K562 (cell line): ENCODE data around the gene LRRK1. TPM values are rescaled to one million over a fixed set of nuclear protein-coding genes. Genes with fewer than 3 reads are reported as not detected.

ENCODE experiments used
- ATAC-seq: fragments of 200-7000 bp; cut with Tn5 transposase; 3 replicates; pipeline ENCODE4 v1.9.1; 2020; ENCODE audit warnings: moderate library complexity
- BruUV-seq: library from RNA; stranded (reverse); fragments of 400-500 nt; replicated peaks from 2 replicates; lab custom pipeline; 2021; lab: Mats Ljungman, UMichigan
- CTCF ChIA-PET: fragments of 300-600 bp; formaldehyde crosslinking; extraction: SDS; loops from one replicate; lab custom pipeline; 2021; ENCODE audit warnings: low intra/inter-chr PET ratio; lab: Yijun Ruan, JAX
- POLR2A ChIA-PET: fragments of 300-600, 350-650 bp; sonication (Branson Sonifier 250); formaldehyde crosslinking; extraction: SDS; loops from one replicate; lab custom pipeline; 2021; ENCODE audit warnings: antibody characterized with exemption, inconsistent platforms; lab: Yijun Ruan, JAX
- DNase-seq, 4 experiments: peaks; one replicate each; pipeline versions ENCODE4 v3.0.0 to v3.0.0-alpha.2; 2011 to 2018; ENCODE audit warnings: low spot score in 3 of 4, mixed read lengths in 3 of 4; ENCODE audit errors: extremely low read depth in 1 of 4
- FAIRE-seq: peaks from 2 replicates; lab custom pipeline; 2011; peaks lifted over from hg19 to GRCh38; lab: Jason Lieb, UNC
- H2AFZ ChIP-seq: 2 replicates; pipeline ENCODE4 v1.6.0; 2011; ENCODE audit warnings: low read depth, low read length, control low read depth, inconsistent platforms
- H3K27ac ChIP-seq: fragments of 200-600 bp; 3 replicates; pipeline ENCODE4 v1.8.0; 2011; ENCODE audit warnings: low read depth, mild to moderate bottlenecking, control low read depth, inconsistent platforms, low read length, moderate library complexity, mixed read lengths; ENCODE audit errors: extremely low read depth
- H3K27me3 ChIP-seq, 2 experiments: fragments of 300-600 bp in 1 of 2; 2 replicates in 1 of 2; 3 replicates in 1 of 2; pipeline versions ENCODE4 v1.6.0 to v1.8.0; 2011; ENCODE audit warnings: inconsistent platforms in 2 of 2, low read length in 2 of 2, mild to moderate bottlenecking in 1 of 2, mixed read lengths in 1 of 2, moderate library complexity in 1 of 2; ENCODE audit not compliant: control insufficient read depth in 2 of 2, insufficient read depth in 2 of 2
- H3K36me3 ChIP-seq: fragments of 300-600 bp; 3 replicates; pipeline ENCODE4 v1.8.0; 2011; ENCODE audit warnings: mild to moderate bottlenecking, low read length, inconsistent platforms; ENCODE audit not compliant: control insufficient read depth, insufficient read depth
- H3K4me1 ChIP-seq, 2 experiments: fragments of 200-600 bp in 1 of 2; replicated peaks in 1 of 2; 2 replicates in 1 of 2; 3 replicates in 1 of 2; pipeline versions ENCODE4 v1.5.1 to v1.8.0; 2011; ENCODE audit warnings: inconsistent platforms in 2 of 2, low read length in 2 of 2, mild to moderate bottlenecking in 1 of 2, mixed read lengths in 1 of 2, moderate library complexity in 1 of 2; ENCODE audit not compliant: control insufficient read depth in 2 of 2, insufficient read depth in 2 of 2
- H3K4me2 ChIP-seq: 2 replicates; pipeline ENCODE4 v1.6.1; 2011; ENCODE audit warnings: low read length, control low read depth, inconsistent platforms, mixed read lengths; ENCODE audit not compliant: insufficient read depth
- H3K4me3 ChIP-seq: fragments of 200-600 bp; sonication (generic), shearing (Covaris generic); 2 replicates; pipeline ENCODE4 v1.5.1; 2016; ENCODE audit warnings: control low read depth, inconsistent platforms
- H3K79me2 ChIP-seq: fragments of 200-600 bp; 3 replicates; pipeline ENCODE4 v1.8.0; 2011; ENCODE audit warnings: low read length, inconsistent platforms; ENCODE audit not compliant: control insufficient read depth, insufficient read depth
- H3K9ac ChIP-seq, 2 experiments: 2 replicates each; pipeline versions ENCODE4 v1.6.0 to v1.6.1; 2011; ENCODE audit warnings: low read depth in 2 of 2, low read length in 2 of 2, control low read depth in 1 of 2, inconsistent platforms in 1 of 2, mild to moderate bottlenecking in 1 of 2, mixed read lengths in 1 of 2; ENCODE audit not compliant: insufficient read depth in 1 of 2
- H3K9me1 ChIP-seq: one replicate; pipeline ENCODE4 v1.6.0; 2011; ENCODE audit warnings: inconsistent platforms, mild to moderate bottlenecking, low read length, moderate library complexity; ENCODE audit not compliant: control insufficient read depth, insufficient read depth
- H3K9me3 ChIP-seq: replicated peaks from 2 replicates; pipeline ENCODE4 v1.5.1; 2011; ENCODE audit warnings: low read depth, low read length, inconsistent platforms; ENCODE audit not compliant: control insufficient read depth, insufficient read depth
- H4K20me1 ChIP-seq: replicated peaks from 2 replicates; pipeline ENCODE4 v1.6.1; 2011; ENCODE audit warnings: low read length, inconsistent platforms, mixed read lengths; ENCODE audit not compliant: control insufficient read depth, insufficient read depth
- BRF1 ChIP-seq: IDR thresholded peaks from 3 replicates; pipeline ENCODE4 v1.6.1; 2011; ENCODE audit warnings: borderline replicate concordance, mild to moderate bottlenecking; ENCODE audit not compliant: insufficient read length; ENCODE audit errors: extremely low read depth
- DLX4 ChIP-seq: fragments of 250-450 bp; sonication (Bioruptor Pico); IDR thresholded peaks from 2 replicates; pipeline ENCODE4 v1.6.1; 2021; ENCODE audit warnings: mild to moderate bottlenecking
- EP400 ChIP-seq: fragments of 450-650 bp; IDR thresholded peaks from 2 replicates; pipeline ENCODE4 v1.6.1; 2017; ENCODE audit warnings: antibody characterized with exemption, mild to moderate bottlenecking, moderate library complexity
- ESRRB ChIP-seq: fragments of 250-450 bp; sonication (Bioruptor Pico); IDR thresholded peaks from 2 replicates; pipeline ENCODE4 v1.5.0; 2020; ENCODE audit warnings: mild to moderate bottlenecking, moderate library complexity, borderline replicate concordance
- FIP1L1 ChIP-seq: fragments of 200-400 bp; formaldehyde crosslinking; IDR thresholded peaks from 2 replicates; pipeline ENCODE4 v1.6.1; 2018; ENCODE audit warnings: mild to moderate bottlenecking, low read depth, low read length; ENCODE audit not compliant: poor library complexity, severe bottlenecking
- MCM7 ChIP-seq, 2 experiments: fragments of 450-650 bp; IDR thresholded peaks; 2 replicates each; pipeline ENCODE4 v1.6.1; 2016 to 2018
- MNT ChIP-seq, 2 experiments: fragments of 450-650 bp; conservative IDR thresholded peaks; 2 replicates each; pipeline ENCODE4 v1.6.1; 2017; ENCODE audit warnings: mild to moderate bottlenecking in 2 of 2, moderate library complexity in 2 of 2
- MTA3 ChIP-seq: fragments of 450-650 bp; formaldehyde crosslinking; IDR thresholded peaks from 2 replicates; pipeline ENCODE4 v1.6.1; 2017; ENCODE audit warnings: mild to moderate bottlenecking, borderline replicate concordance
- NFXL1 ChIP-seq: fragments of 450-650 bp; formaldehyde crosslinking; IDR thresholded peaks from 2 replicates; pipeline ENCODE4 v1.4.0; 2021; ENCODE audit warnings: mild to moderate bottlenecking
- SIRT6 ChIP-seq: IDR thresholded peaks from one replicate; pipeline ENCODE4 v1.6.1; 2012; ENCODE audit warnings: low read depth, mild to moderate bottlenecking, control low read depth, inconsistent platforms, low read length, moderate library complexity
- SMARCA5 ChIP-seq: fragments of 450-650 bp; IDR thresholded peaks from 2 replicates; pipeline ENCODE4 v1.6.1; 2016
- STAT5B ChIP-seq: fragments of 250-450 bp; sonication (Bioruptor Pico); IDR thresholded peaks from 2 replicates; pipeline ENCODE4 v1.8.0; 2021; ENCODE audit warnings: mild to moderate bottlenecking, inconsistent platforms
- TSC22D4 ChIP-seq: fragments of 450-650 bp; IDR thresholded peaks from 2 replicates; pipeline ENCODE4 v1.6.1; 2016; ENCODE audit warnings: missing genetic modification characterization, missing biosample characterization, control low read depth
- ZKSCAN1 ChIP-seq: fragments of 150-350 bp; IDR thresholded peaks from 2 replicates; pipeline ENCODE4 v1.6.1; 2016; ENCODE audit warnings: low read depth, low read length
- ZNF354B ChIP-seq: fragments of 250-450 bp; sonication (Bioruptor Pico); IDR thresholded peaks from 2 replicates; pipeline ENCODE4 v1.4.0; 2020
- ZNF384 ChIP-seq: IDR thresholded peaks from 2 replicates; pipeline ENCODE4 v1.6.1; 2012; ENCODE audit warnings: low read depth, low read length, improper control_type of control experiment
- ZNF511 ChIP-seq: sonication (generic); formaldehyde crosslinking; IDR thresholded peaks from 2 replicates; pipeline ENCODE4 v1.8.0; 2022; ENCODE audit warnings: mild to moderate bottlenecking, missing genetic modification reagents
- WGBS: fragments of 100-300 bp; shearing (Covaris generic); methylation state at CpG from one replicate; pipeline ENCODE4 v1.1.6; 2016; ENCODE audit warnings: low coverage, mixed read lengths; ENCODE audit not compliant: insufficient coverage; ENCODE audit errors: missing lambda C conversion rate; 5-methylcytosine and 5-hydroxymethylcytosine counted together
- in situ Hi-C: fragments of 300-500 bp; cut with MboI; formaldehyde crosslinking; loops from 4 replicates; pipeline ENCODE4 v1.15.0; 2018; ENCODE audit warnings: inconsistent platforms, mixed read lengths
- intact Hi-C: fragments of 100-400 bp; cut with micrococcal nuclease; formaldehyde crosslinking; loops from 2 replicates; pipeline ENCODE4 v1.14.2; 2022
- polyA plus RNA-seq, 8 experiments: library from polyadenylated mRNA; depleted of rRNA in 4 of 8; stranded (reverse) in 5 of 8; unstranded in 3 of 8; fragments of >200 nt; fragmentation: Nextera tagmentation in 2 of 8; fragmentation: Illumina TruSeq in 1 of 8; extraction: Ambion mirVana in 2 of 8; extraction: Trizol in 1 of 8; gene quantifications; 2 replicates each; pipeline versions ENCODE4 v1.2.1 to v1.2.3, GENCODE V29; 2011 to 2014; ENCODE audit warnings: inconsistent platforms in 1 of 8, missing spikeins in 1 of 8
- total RNA-seq, 7 experiments: library from RNA; depleted of rRNA in 6 of 7; stranded (reverse); fragments of >200 nt in 6 of 7; fragmentation: Illumina TruSeq in 2 of 7; extraction: Trizol in 2 of 7; gene quantifications; 2 replicates each; pipeline versions ENCODE4 v1.2.1 to v1.2.3, GENCODE V29; 2011 to 2021; ENCODE audit warnings: low replicate concordance in 1 of 7

LRRK1 gene
- total and polyA plus RNA-seq, 9 of the 15 experiments (the other 6 are each of a cell fraction or from before 2014, with no cell fraction given): 0.01 to 1.5 (median 0.11) TPM

GRCh38 chr15:100924436-100924835 is 5.3 kb downstream of the LRRK1 start:
- Histone ChIP-seq H3K27me3 (peaks cover 22 to 62% of the 10 kb centered on the region in 2 experiments), H3K4me1 (peaks cover 0 to 5% of the 10 kb centered on the region in 2 experiments; a peak in 2 of 5 replicates), H3K9me3 (no peaks in the 10 kb centered on the region), H3K9ac (no peak overlapping the region), H2AFZ (no peak overlapping the region), H3K36me3 (no peaks in the 10 kb centered on the region), H3K4me2 (no peak overlapping the region), H4K20me1 (no peaks in the 10 kb centered on the region), H3K4me3 (no peak overlapping the region), H3K9me1 (no peaks in the 10 kb centered on the region), H3K27ac (no peak overlapping the region)
- 2% methylated on average over 11 of the region's 11 CpGs for WGBS
- FAIRE-seq: no peak
- ATAC-seq: no peak
- BruUV-seq: no TSS peak
- DNase-seq: no peak
- CTCF ChIA-PET: no interaction called here
- no peak for TF ChIP-seq ZNF511 (CRISPR knock-in tag)
- no peak for TF ChIP-seq ZNF354B
- TF ChIP-seq MTA3: no peak
- TF ChIP-seq SMARCA5: no peak
- TF ChIP-seq ZKSCAN1: no peak
- no peak for TF ChIP-seq MCM7 (IDR thresholded peaks at IDR 0.05)
- no peak for TF ChIP-seq EP400
- no peak for TF ChIP-seq SIRT6
- TF ChIP-seq TSC22D4 (tag): no peak
- TF ChIP-seq ESRRB (CRISPR knock-in tag): no peak
- no peak for TF ChIP-seq ZNF384
- TF ChIP-seq FIP1L1: no peak
- TF ChIP-seq DLX4 (CRISPR knock-in tag): no peak
- TF ChIP-seq NFXL1 (CRISPR knock-in tag): no peak
- no peak for TF ChIP-seq MNT (conservative IDR thresholded peaks at IDR 0.05)
- no peak for TF ChIP-seq STAT5B (CRISPR knock-in tag)
- no peak for TF ChIP-seq BRF1
- TF ChIP-seq, all 486 proteins: peak for 0
- in situ Hi-C loops (loop anchor here (25.0 kb wide), 1 partner anchor 338 kb away; the partner anchor contains the start of gene CHSY1), intact Hi-C loops (no loop called here)
- POLR2A ChIA-PET: no interaction called here
- no peaks in the 10 kb centered on the region for H3K79me2 ChIP-seq
